Loucy (cell line): ENCODE results near the gene AGAP6.
"Not testable (repeated sequence)": the region's sequence is repeated elsewhere in the genome, so short reads cannot be mapped to it uniquely, and the experiment has no call there.

ENCODE experiments used
- H2AFZ ChIP-seq: fragments of 200-600 bp; sonication (generic); 2 replicates; pipeline ENCODE4 v1.6.0; 2016; ENCODE audit warnings: antibody characterized with exemption, mild to moderate bottlenecking, low read length, moderate library complexity
- H3F3A ChIP-seq: fragments of 200-600 bp; 2 replicates; pipeline ENCODE4 v1.6.0; 2016; ENCODE audit warnings: antibody characterized with exemption, low read depth, mild to moderate bottlenecking
- H3K27me3 ChIP-seq: fragments of 200-600 bp; sonication (generic); 2 replicates; pipeline ENCODE4 v1.6.1; 2014; ENCODE audit warnings: low read length, mild to moderate bottlenecking; ENCODE audit not compliant: insufficient read depth, poor library complexity, severe bottlenecking
- H3K36me3 ChIP-seq: fragments of 200-600 bp; sonication (generic); 2 replicates; pipeline ENCODE4 v1.6.1; 2016; ENCODE audit warnings: low read length; ENCODE audit not compliant: insufficient read depth
- H3K4me1 ChIP-seq: fragments of 200-600 bp; sonication (generic); 2 replicates; pipeline ENCODE4 v1.5.1; 2014; ENCODE audit warnings: low read length, mild to moderate bottlenecking; ENCODE audit not compliant: insufficient read depth, poor library complexity, severe bottlenecking
- H3K4me2 ChIP-seq: fragments of 200-600 bp; sonication (generic); 2 replicates; pipeline ENCODE4 v1.6.0; 2014; ENCODE audit warnings: antibody characterized with exemption, low read length, low read depth, mild to moderate bottlenecking; ENCODE audit not compliant: poor library complexity, severe bottlenecking
- H3K4me3 ChIP-seq: fragments of 200-600 bp; sonication (generic); 2 replicates; pipeline ENCODE4 v1.5.1; 2014; ENCODE audit warnings: low read length, mild to moderate bottlenecking, mixed read lengths; ENCODE audit not compliant: poor library complexity, severe bottlenecking
- H3K79me2 ChIP-seq: fragments of 200-600 bp; sonication (generic); 2 replicates; pipeline ENCODE4 v1.6.1; 2014; ENCODE audit warnings: low read length; ENCODE audit not compliant: insufficient read depth
- H3K9ac ChIP-seq: fragments of 200-600 bp; sonication (generic); 2 replicates; pipeline ENCODE4 v1.6.0; 2014; ENCODE audit warnings: mild to moderate bottlenecking, low read depth, low read length, moderate library complexity; ENCODE audit not compliant: poor library complexity, severe bottlenecking
- H3K9me2 ChIP-seq: fragments of 200-600 bp; sonication (generic); replicated peaks from 2 replicates; pipeline ENCODE4 v1.6.1; 2016; ENCODE audit warnings: low read depth, low read length, mixed read lengths
- H3K9me3 ChIP-seq: fragments of 200-600 bp; sonication (generic); 2 replicates; pipeline ENCODE4 v1.6.1; 2014; ENCODE audit warnings: mild to moderate bottlenecking, antibody characterized with exemption, low read length, low read depth; ENCODE audit not compliant: insufficient read depth
- H4K20me1 ChIP-seq: fragments of 200-600 bp; sonication (generic); 2 replicates; pipeline ENCODE4 v1.6.0; 2014; ENCODE audit warnings: antibody characterized with exemption, low read length, mild to moderate bottlenecking; ENCODE audit not compliant: insufficient read depth, poor library complexity, severe bottlenecking

The AGAP6 gene

GRCh38 chr10:49952006-49952405 is 36.2 kb upstream of the AGAP6 start:
- H4K20me1 ChIP-seq, H3K9me2 ChIP-seq, H3K79me2 ChIP-seq, H3K36me3 ChIP-seq, H3K9me3 ChIP-seq, H3F3A ChIP-seq, H3K27me3 ChIP-seq, H3K4me2 ChIP-seq, H3K4me3 ChIP-seq, H3K9ac ChIP-seq, H3K4me1 ChIP-seq, H2AFZ ChIP-seq: not testable (repeated sequence)

DNA sequence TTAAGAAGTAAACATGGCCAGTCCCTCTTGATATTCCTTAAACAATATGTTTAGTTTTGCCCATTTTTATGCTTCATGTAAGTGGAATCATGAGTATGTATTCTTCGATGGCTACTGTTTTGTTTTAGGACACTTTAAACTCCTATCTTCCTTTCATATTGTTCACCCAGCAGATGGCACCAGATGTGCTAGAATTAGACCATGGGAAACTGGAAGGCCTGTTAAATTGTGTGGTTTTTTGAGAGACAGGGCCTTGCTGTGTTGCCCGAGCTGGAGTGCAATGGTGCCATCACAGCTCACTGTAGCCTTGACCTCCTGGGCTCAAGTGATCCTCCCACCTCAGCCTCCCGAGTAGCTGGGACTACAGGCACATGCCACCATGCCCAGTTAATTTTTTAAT is 35.1 kb upstream of the AGAP6 start:
- not testable (repeated sequence) for H3K9ac ChIP-seq, H3K36me3 ChIP-seq, H3K4me3 ChIP-seq, H3K27me3 ChIP-seq, H3K4me2 ChIP-seq, H4K20me1 ChIP-seq, H3K79me2 ChIP-seq, H3K4me1 ChIP-seq, H3K9me2 ChIP-seq, H3K9me3 ChIP-seq, H3F3A ChIP-seq, H2AFZ ChIP-seq

GRCh38 chr10:49970331-49970857 is 17.8 kb upstream of the AGAP6 start:
- not testable (repeated sequence) for H4K20me1 ChIP-seq, H3K9me3 ChIP-seq, H3K27me3 ChIP-seq

GRCh38 chr10:49971466-49971865 is 16.7 kb upstream of the AGAP6 start:
- not testable (repeated sequence) for H3F3A ChIP-seq, H3K9me2 ChIP-seq, H2AFZ ChIP-seq, H4K20me1 ChIP-seq, H3K27me3 ChIP-seq, H3K4me3 ChIP-seq, H3K36me3 ChIP-seq, H3K9me3 ChIP-seq, H3K4me2 ChIP-seq, H3K9ac ChIP-seq, H3K79me2 ChIP-seq, H3K4me1 ChIP-seq

More at GRCh38 chr10:49970331-49970857, 17.8 kb upstream of the AGAP6 start:
- H3K79me2 ChIP-seq, H3K4me2 ChIP-seq, H3K9me2 ChIP-seq, H3K9ac ChIP-seq, H3F3A ChIP-seq, H2AFZ ChIP-seq, H3K4me3 ChIP-seq, H3K36me3 ChIP-seq, H3K4me1 ChIP-seq: not testable (repeated sequence)

DNA sequence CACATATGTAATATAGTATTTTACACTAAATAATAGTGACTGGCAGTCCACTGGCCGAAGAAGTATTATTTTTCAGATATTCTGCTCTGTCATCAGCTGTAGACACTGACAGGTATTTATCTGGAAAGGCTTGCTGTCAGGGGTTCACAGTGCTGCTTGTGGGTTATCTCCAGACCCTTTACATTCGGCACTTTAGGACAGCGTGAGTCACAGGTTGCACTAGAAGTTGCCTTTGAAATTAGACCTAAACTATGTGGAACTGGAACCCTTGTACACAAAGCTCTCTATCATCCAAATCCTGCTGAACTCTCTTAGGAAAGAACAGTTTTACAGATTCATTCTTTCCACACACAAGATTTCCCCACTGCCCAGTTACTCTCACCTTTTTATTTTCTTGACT is 16.1 kb upstream of the AGAP6 start:
- not testable (repeated sequence) for H3K27me3 ChIP-seq, H3K4me1 ChIP-seq, H3K4me3 ChIP-seq, H3K9me3 ChIP-seq, H3K9me2 ChIP-seq, H3K36me3 ChIP-seq, H2AFZ ChIP-seq, H3F3A ChIP-seq, H4K20me1 ChIP-seq, H3K4me2 ChIP-seq, H3K79me2 ChIP-seq, H3K9ac ChIP-seq

DNA sequence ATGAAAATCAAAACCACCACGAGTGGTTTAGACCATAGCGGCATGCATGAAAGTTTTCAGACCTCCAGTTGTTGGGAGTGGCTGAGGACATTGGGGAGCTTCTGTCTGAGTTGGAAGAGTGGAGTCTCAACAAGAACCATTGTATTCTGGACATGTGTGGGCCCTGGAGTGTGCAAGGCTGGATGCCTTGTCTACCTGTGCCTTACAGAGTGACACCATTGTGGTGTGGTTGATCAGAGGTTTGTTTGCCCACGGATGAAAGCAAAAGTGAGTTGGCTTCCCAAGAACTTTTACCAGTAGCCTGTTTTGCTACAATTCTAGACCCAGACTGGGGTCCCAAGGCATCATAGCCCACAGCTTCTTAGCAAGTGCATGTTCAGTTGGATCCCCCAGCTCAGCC is 10.4 kb upstream of the AGAP6 start:
- not testable (repeated sequence) for H3K79me2 ChIP-seq, H3K4me2 ChIP-seq, H3F3A ChIP-seq, H3K9me2 ChIP-seq, H3K4me3 ChIP-seq, H3K9ac ChIP-seq, H3K9me3 ChIP-seq, H3K36me3 ChIP-seq, H2AFZ ChIP-seq, H3K27me3 ChIP-seq, H3K4me1 ChIP-seq, H4K20me1 ChIP-seq

DNA sequence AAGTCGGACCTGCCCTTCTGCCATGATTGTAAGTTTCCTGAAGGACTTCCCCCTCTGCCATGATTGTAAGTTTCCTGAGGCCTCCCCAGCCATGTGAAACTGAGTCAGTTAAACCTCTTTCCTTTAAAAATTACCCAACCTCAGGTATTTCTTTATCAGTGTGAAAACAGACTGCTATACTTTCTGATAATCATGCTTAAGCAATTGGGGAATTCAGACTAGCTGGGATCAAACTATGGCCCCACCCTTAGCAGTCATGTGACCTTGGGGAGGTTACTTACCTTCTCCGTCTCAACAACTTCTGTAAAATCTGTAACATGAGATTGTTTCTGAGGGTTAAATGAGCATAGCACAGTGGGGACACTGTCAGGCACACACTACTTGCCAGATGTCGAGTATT is 999 bp upstream of the AGAP6 start:
- not testable (repeated sequence) for H2AFZ ChIP-seq, H3K4me1 ChIP-seq, H3K79me2 ChIP-seq, H3K9me3 ChIP-seq, H3K9ac ChIP-seq, H3K27me3 ChIP-seq, H3K9me2 ChIP-seq, H3K36me3 ChIP-seq, H3K4me2 ChIP-seq, H3K4me3 ChIP-seq, H4K20me1 ChIP-seq, H3F3A ChIP-seq

- not testable (repeated sequence) for H3K27me3 ChIP-seq, H3F3A ChIP-seq, H3K9me3 ChIP-seq, H2AFZ ChIP-seq, H3K36me3 ChIP-seq, H3K9ac ChIP-seq, H3K79me2 ChIP-seq, H4K20me1 ChIP-seq, H3K4me2 ChIP-seq, H3K4me1 ChIP-seq, H3K9me2 ChIP-seq, H3K4me3 ChIP-seq
These were observed 7.1 kb downstream of the AGAP6 start for GRCh38 chr10:49995321-49995720.
